Measurements from ENCODE around the gene RAP1GAP.

RAP1GAP gene

GRCh38 chr1:21657456-21658190, 11.5 kb downstream of the RAP1GAP start:
- Histone ChIP-seq H3K4me2 (ENCODE audit: low read length) (no peak overlapping the region), H3K4me3 (ENCODE audit: low read length) (no peak overlapping the region), H3K9ac (ENCODE audit: low read depth, low read length) (no peak overlapping the region), H3K9me3 (replicated peaks; ENCODE audit: low read length) (no peaks in the 10 kb centered on the region), H3K27me3 (ENCODE audit: control insufficient read depth, insufficient read depth, low read length) (peaks cover 54% of the 10 kb centered on the region), H3K36me3 (ENCODE audit: insufficient read depth, low read length) (no peaks in the 10 kb centered on the region), H3K4me1 (ENCODE audit: control insufficient read depth, insufficient read depth, low read length) (peaks cover 4% of the 10 kb centered on the region)

GRCh38 chr1:21655748-21656147, 13.4 kb downstream of the RAP1GAP start:
- Histone ChIP-seq H3K9me3 (replicated peaks; ENCODE audit: low read length) (no peaks in the 10 kb centered on the region), H3K4me3 (ENCODE audit: low read length) (no peak overlapping the region), H3K9ac (ENCODE audit: low read depth, low read length) (no peak overlapping the region), H3K4me2 (ENCODE audit: low read length) (no peak overlapping the region), H3K4me1 (ENCODE audit: control insufficient read depth, insufficient read depth, low read length) (peaks cover 9% of the 10 kb centered on the region), H3K27me3 (ENCODE audit: control insufficient read depth, insufficient read depth, low read length) (peaks cover 50% of the 10 kb centered on the region), H3K36me3 (ENCODE audit: insufficient read depth, low read length) (no peaks in the 10 kb centered on the region)

GRCh38 chr1:21655259-21655658, 13.9 kb downstream of the RAP1GAP start:
- Histone ChIP-seq H3K4me2 (ENCODE audit: low read length) (no peak overlapping the region), H3K9me3 (replicated peaks; ENCODE audit: low read length) (no peaks in the 10 kb centered on the region), H3K4me1 (ENCODE audit: control insufficient read depth, insufficient read depth, low read length) (peaks cover 9% of the 10 kb centered on the region), H3K4me3 (ENCODE audit: low read length) (no peak overlapping the region), H3K36me3 (ENCODE audit: insufficient read depth, low read length) (no peaks in the 10 kb centered on the region), H3K9ac (ENCODE audit: low read depth, low read length) (no peak overlapping the region), H3K27me3 (ENCODE audit: control insufficient read depth, insufficient read depth, low read length) (peaks cover 52% of the 10 kb centered on the region)

- H3K4me2 ChIP-seq (ENCODE audit: low read length) = no peak overlapping the region
- no peaks in the 10 kb centered on the region for H3K9me3 ChIP-seq (replicated peaks; ENCODE audit: low read length)
- H3K4me3 ChIP-seq (ENCODE audit: low read length) = no peak overlapping the region
- no peaks in the 10 kb centered on the region for H3K36me3 ChIP-seq (ENCODE audit: insufficient read depth, low read length)
- H3K27me3 ChIP-seq (ENCODE audit: control insufficient read depth, insufficient read depth, low read length) = peaks cover 53% of the 10 kb centered on the region
- peaks cover 6% of the 10 kb centered on the region for H3K4me1 ChIP-seq (ENCODE audit: control insufficient read depth, insufficient read depth, low read length)
- H3K9ac ChIP-seq (ENCODE audit: low read depth, low read length) = no peak overlapping the region
Measured at GRCh38 chr1:21654209-21654608, 14.9 kb downstream of the RAP1GAP start.

GRCh38 chr1:21653744-21654100, 15.4 kb downstream of the RAP1GAP start:
- Histone ChIP-seq H3K4me3 (ENCODE audit: low read length) (no peak overlapping the region), H3K36me3 (ENCODE audit: insufficient read depth, low read length) (no peaks in the 10 kb centered on the region), H3K4me2 (ENCODE audit: low read length) (no peak overlapping the region), H3K4me1 (ENCODE audit: control insufficient read depth, insufficient read depth, low read length) (peaks cover 5% of the 10 kb centered on the region), H3K27me3 (ENCODE audit: control insufficient read depth, insufficient read depth, low read length) (peaks cover 58% of the 10 kb centered on the region), H3K9ac (ENCODE audit: low read depth, low read length) (no peak overlapping the region), H3K9me3 (replicated peaks; ENCODE audit: low read length) (no peaks in the 10 kb centered on the region)

GRCh38 chr1:21652937-21653743, 16.0 kb downstream of the RAP1GAP start:
- H3K4me1 ChIP-seq (ENCODE audit: control insufficient read depth, insufficient read depth, low read length) = peaks cover 5% of the 10 kb centered on the region
- H3K27me3 ChIP-seq (ENCODE audit: control insufficient read depth, insufficient read depth, low read length) = peaks cover 60% of the 10 kb centered on the region
- no peak overlapping the region for H3K4me2 ChIP-seq (ENCODE audit: low read length)
- no peaks in the 10 kb centered on the region for H3K36me3 ChIP-seq (ENCODE audit: insufficient read depth, low read length)
- no peaks in the 10 kb centered on the region for H3K9me3 ChIP-seq (replicated peaks; ENCODE audit: low read length)
- no peak overlapping the region for H3K4me3 ChIP-seq (ENCODE audit: low read length)
- no peak overlapping the region for H3K9ac ChIP-seq (ENCODE audit: low read depth, low read length)

GRCh38 chr1:21652101-21652936, 16.8 kb downstream of the RAP1GAP start:
- Histone ChIP-seq H3K9ac (ENCODE audit: low read depth, low read length) (no peak overlapping the region), H3K4me2 (ENCODE audit: low read length) (no peak overlapping the region), H3K36me3 (ENCODE audit: insufficient read depth, low read length) (no peaks in the 10 kb centered on the region), H3K27me3 (ENCODE audit: control insufficient read depth, insufficient read depth, low read length) (peaks cover 60% of the 10 kb centered on the region), H3K9me3 (replicated peaks; ENCODE audit: low read length) (no peaks in the 10 kb centered on the region), H3K4me1 (ENCODE audit: control insufficient read depth, insufficient read depth, low read length) (peaks cover 5% of the 10 kb centered on the region), H3K4me3 (ENCODE audit: low read length) (no peak overlapping the region)

GRCh38 chr1:21651214-21652042, 17.7 kb downstream of the RAP1GAP start:
- Histone ChIP-seq H3K9me3 (replicated peaks; ENCODE audit: low read length) (no peaks in the 10 kb centered on the region), H3K4me1 (ENCODE audit: control insufficient read depth, insufficient read depth, low read length) (peaks cover 5% of the 10 kb centered on the region), H3K27me3 (ENCODE audit: control insufficient read depth, insufficient read depth, low read length) (peaks cover 54% of the 10 kb centered on the region), H3K9ac (ENCODE audit: low read depth, low read length) (no peak overlapping the region), H3K4me2 (ENCODE audit: low read length) (peak overlapping the region; percentile 91), H3K36me3 (ENCODE audit: insufficient read depth, low read length) (no peaks in the 10 kb centered on the region), H3K4me3 (ENCODE audit: low read length) (peak overlapping the region; percentile 65)

GRCh38 chr1:21650400-21650799, 18.8 kb downstream of the RAP1GAP start:
- H3K4me2 ChIP-seq (ENCODE audit: low read length) = no peak overlapping the region
- H3K9me3 ChIP-seq (replicated peaks; ENCODE audit: low read length) = no peaks in the 10 kb centered on the region
- H3K27me3 ChIP-seq (ENCODE audit: control insufficient read depth, insufficient read depth, low read length) = peaks cover 50% of the 10 kb centered on the region
- peaks cover 5% of the 10 kb centered on the region for H3K4me1 ChIP-seq (ENCODE audit: control insufficient read depth, insufficient read depth, low read length)
- no peaks in the 10 kb centered on the region for H3K36me3 ChIP-seq (ENCODE audit: insufficient read depth, low read length)
- no peak overlapping the region for H3K9ac ChIP-seq (ENCODE audit: low read depth, low read length)
- no peak overlapping the region for H3K4me3 ChIP-seq (ENCODE audit: low read length)

GRCh38 chr1:21649315-21649714, 19.8 kb downstream of the RAP1GAP start:
- Histone ChIP-seq H3K9ac (ENCODE audit: low read depth, low read length) (no peak overlapping the region), H3K36me3 (ENCODE audit: insufficient read depth, low read length) (no peaks in the 10 kb centered on the region), H3K4me2 (ENCODE audit: low read length) (no peak overlapping the region), H3K4me3 (ENCODE audit: low read length) (no peak overlapping the region), H3K4me1 (ENCODE audit: control insufficient read depth, insufficient read depth, low read length) (peaks cover 5% of the 10 kb centered on the region), H3K27me3 (ENCODE audit: control insufficient read depth, insufficient read depth, low read length) (peaks cover 46% of the 10 kb centered on the region), H3K9me3 (replicated peaks; ENCODE audit: low read length) (no peaks in the 10 kb centered on the region)

GRCh38 chr1:21648791-21649190, 20.4 kb downstream of the RAP1GAP start:
- Histone ChIP-seq H3K27me3 (ENCODE audit: control insufficient read depth, insufficient read depth, low read length) (peaks cover 48% of the 10 kb centered on the region), H3K36me3 (ENCODE audit: insufficient read depth, low read length) (no peaks in the 10 kb centered on the region), H3K4me1 (ENCODE audit: control insufficient read depth, insufficient read depth, low read length) (peaks cover 5% of the 10 kb centered on the region), H3K9me3 (replicated peaks; ENCODE audit: low read length) (no peaks in the 10 kb centered on the region), H3K9ac (ENCODE audit: low read depth, low read length) (no peak overlapping the region), H3K4me3 (ENCODE audit: low read length) (no peak overlapping the region), H3K4me2 (ENCODE audit: low read length) (no peak overlapping the region)

All from skeletal muscle satellite cell (primary cell).